ENCODE measurements around the gene TMC3.

TMC3 gene

DNA sequence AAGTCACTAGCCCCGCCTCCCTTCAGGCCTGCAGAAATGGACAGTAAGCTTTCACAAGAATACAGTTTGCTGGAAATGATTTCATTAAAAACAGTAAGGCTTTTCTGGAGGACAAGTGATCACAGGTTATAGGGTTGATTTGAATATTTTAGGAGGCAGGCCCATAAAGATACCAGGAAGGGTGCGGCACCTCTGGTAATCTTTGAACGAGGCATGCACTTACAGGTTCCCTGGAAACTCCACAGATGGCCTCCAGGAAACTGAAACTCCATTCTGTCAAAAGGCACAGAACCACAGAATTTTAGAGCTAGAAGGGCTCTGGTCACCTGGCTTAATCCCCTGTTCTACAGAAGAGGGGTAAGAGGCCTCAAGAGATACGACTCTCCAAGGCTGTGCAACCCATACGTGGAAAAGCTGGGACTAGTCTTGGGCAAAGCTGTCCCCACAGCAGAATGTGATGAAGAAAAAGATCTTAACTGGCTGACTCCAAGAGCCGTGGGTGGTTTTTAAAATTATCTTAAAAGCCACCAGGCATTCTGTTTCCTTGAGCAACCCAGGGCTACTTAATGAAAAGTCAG is 51.2 kb downstream of the TMC3 start:
- no peak for DNase-seq (ENCODE audit: low read depth in 2 of 2)

DNA sequence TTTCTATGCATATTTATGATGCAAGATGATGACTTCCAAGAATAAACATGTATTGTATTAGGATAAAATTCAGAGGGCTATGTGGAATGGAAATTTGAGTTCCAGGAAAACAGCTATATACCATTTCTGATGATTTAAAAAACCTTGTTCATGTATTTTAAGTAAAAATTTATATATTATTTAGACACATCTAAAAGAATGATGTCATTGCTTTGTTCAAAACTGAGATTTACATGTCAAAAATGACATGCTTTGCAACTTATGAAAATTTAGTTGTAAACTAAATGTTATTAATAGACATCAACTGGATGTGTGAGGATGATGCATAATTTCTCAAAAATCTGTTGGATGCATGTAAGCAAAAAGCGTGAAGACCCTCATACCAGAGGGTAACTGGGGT is 52.3 kb downstream of the TMC3 start:
- DNase-seq (ENCODE audit: low read depth in 2 of 2) = no peak

DNA sequence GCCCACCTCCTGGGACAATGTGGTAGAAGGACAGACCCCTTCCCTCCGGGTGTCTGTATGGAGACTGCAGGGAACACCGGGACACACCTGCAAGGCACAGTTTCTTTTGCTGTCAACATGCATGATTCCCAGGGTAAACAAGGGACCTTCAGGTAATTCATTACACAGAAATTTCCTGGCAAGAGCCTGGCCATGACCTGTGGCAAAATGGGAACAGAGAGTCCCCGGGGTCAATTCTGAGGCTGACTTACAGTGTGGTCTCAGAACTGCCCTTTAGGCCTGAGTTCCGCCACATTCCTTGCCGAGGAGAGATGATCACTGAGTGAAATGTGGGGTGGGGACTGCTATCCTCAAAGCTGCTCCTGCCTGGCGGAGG is 56.4 kb downstream of the TMC3 start:
- no peak for DNase-seq (ENCODE audit: low read depth in 2 of 2)

DNA sequence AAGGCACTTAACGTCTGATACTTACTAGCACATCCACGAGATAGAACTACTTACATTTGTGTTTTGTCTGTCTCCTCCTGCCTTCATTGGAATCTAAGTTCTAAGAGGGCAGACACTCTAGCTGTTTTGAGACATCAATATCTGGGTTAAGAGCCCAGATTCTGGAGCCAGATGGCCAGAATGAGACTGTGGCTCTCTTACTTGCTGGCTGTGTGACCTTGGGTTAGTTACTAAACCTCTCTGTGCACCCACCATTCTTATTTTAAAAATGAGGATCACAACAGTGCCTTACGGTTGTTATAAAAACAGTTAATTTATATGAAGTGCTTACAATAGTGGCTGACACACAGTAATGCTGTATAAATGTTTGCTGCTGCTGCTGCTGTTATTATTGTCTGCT is 57.7 kb downstream of the TMC3 start:
- DNase-seq (ENCODE audit: low read depth in 2 of 2) = no peak

DNA sequence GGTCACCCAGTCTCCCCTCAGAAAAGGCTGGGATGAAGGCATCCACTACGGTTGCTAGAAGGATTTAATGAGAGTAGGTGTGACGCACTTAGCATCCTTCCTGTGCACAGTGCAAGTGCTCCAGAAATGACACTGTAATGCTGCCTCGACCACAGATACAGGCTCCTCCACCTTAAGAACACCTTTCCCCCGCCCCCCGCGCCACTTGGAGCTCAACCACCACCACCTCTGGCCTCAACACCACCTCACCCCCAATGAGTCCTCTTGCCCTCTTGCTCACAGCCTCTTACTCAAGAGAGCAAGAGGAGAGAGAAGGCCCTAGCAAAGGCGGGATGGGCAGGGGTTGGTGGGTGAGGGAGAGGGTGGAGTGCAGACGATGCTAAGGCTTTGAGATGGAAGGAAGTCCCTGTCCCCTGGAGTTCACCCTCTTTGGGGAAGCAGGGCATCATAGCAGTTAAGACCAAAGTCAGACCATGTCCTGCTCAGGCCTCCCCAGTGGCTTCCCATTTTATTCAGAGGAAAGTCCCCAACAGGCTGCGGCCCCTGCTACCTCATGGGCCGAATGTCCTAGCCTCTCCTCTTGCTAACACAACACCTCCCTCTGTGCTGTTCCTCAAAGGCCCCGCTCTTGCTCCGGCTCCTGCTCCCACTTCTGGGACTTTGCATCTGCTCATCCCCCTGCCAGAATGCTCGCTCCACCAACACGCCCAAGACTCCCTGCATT is 58.4 kb downstream of the TMC3 start:
- DNase-seq (ENCODE audit: low read depth in 2 of 2) = no peak

DNA sequence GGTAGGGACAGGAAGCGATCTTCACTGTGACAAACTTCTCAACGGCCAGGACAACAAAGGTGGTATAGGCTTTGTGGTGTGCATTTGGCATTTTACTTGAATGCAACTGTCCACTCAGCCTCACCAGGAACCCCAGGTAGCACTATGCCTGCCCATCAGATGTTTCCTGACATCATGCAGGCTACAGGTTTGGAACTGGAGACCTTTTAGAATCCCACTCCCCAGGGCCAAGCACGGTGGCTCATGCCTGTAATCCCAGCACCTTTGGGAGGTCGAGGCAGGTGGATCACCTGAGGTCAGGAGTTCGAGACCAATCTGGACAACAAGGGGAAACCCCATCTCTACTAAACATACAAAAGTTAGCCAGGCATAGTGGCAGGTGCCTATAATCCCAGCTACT is 59.6 kb downstream of the TMC3 start:
- no peak for DNase-seq (ENCODE audit: low read depth in 2 of 2)

DNA sequence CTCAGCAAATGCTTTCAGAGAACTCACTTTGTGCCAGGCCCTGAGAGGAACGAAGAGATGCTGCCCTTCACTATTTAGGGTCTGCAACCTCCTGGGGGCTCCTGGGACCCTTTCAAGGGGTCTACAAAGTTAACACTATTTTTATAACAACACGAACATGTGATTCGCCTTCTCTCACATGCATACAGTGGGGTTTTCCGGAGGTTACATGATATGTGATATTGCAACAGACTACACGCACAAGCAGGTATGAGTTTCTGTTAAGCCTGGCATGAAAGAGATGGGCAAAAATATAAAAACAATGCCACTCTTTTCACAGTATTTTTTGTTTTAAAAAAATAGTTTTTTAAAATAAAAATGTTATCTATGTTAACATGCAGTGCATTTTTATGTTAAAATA is 60.3 kb downstream of the TMC3 start:
- DNase-seq (ENCODE audit: low read depth in 2 of 2) = no peak

DNA sequence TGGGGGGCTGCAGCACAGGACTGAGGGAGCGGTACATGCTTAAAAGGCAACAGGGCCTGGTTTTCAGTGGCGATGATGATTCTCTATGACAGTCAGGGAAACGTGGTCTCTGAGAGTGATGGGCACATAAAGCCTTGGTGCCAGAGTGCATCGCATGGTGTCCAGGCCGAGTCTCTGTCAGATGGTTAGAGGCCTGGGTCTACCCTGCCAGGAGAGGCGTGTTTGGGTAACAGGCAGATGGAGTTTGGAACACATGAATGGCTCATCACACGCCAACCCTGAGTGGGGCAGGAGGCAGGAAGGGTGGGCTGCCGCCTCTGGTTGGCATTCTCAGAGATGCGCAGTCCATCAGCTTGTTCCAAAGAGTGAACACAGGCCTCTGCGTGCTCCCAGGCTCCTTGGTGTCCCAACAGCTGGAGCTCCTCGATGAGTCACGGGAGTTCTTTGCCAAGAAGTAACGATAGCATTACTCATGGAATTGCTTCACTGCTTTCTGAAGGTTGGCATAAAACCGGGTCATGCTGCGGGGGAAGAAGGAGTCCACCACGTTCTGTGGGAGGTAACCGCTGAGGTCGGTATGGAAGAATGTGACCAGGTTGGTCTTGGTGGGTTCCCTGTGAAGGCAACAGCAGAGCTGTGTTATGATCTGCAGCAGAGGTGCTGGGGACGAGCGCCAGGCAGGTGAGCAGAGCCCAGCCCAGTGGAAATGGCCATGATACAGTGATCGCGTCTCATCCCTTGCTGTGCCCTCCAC is 61.0 kb downstream of the TMC3 start:
- DNase-seq (ENCODE audit: low read depth in 2 of 2) = no peak

DNA sequence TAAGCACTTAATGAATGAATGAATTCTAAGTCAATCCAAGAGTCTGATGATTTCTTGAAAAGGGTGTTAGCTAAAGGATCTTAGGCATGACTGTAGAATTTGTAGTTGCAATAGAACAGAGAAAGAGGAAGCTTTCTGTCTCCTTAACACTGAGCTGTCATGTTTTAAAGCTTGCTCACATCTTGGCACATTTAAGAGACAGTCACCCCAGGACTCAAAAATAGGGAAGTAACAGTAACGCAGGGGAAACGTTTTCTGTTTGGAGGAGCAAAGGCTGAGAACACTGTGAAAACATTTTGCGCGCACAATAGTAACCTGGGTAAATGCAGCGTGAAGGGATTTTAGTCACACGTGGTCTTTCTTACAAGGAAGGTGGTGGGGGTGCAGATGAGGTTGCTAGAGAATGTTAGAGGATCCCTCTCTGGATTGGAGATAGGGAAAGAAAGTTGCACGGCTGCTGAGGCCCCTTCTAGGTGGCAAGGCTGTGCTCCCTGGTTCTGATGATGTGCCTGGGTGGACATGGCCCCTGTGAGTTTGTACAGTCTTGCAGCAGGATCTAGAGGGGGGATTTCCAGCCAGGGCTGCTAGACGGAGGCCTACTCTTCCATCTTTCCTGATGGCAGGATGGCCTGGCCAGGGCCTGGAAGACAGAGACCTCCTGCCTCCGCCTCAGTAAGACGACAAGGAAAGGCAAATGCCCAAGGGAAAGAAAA is 62.1 kb downstream of the TMC3 start:
- no peak for DNase-seq (ENCODE audit: low read depth in 2 of 2)

DNA sequence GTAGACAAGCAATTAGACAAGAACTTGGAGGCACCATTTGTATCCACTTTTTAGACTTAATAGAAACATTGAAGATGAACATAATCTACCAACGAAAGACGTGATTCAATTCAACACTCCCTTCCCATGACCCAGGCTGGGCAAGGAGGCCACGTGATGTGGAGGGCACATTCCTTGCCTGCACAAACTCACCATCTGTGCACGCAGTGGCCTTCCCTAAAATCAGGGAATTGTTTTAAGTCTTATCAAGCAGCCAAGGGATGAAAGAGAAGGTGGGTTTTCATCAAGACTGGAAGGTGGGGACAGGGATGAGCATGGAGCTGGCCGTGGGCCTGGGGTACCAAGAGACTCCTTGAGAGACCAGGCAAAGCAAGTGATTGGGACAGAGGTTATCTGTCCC is 63.5 kb downstream of the TMC3 start:
- no peak for DNase-seq (ENCODE audit: low read depth in 2 of 2)

DNA sequence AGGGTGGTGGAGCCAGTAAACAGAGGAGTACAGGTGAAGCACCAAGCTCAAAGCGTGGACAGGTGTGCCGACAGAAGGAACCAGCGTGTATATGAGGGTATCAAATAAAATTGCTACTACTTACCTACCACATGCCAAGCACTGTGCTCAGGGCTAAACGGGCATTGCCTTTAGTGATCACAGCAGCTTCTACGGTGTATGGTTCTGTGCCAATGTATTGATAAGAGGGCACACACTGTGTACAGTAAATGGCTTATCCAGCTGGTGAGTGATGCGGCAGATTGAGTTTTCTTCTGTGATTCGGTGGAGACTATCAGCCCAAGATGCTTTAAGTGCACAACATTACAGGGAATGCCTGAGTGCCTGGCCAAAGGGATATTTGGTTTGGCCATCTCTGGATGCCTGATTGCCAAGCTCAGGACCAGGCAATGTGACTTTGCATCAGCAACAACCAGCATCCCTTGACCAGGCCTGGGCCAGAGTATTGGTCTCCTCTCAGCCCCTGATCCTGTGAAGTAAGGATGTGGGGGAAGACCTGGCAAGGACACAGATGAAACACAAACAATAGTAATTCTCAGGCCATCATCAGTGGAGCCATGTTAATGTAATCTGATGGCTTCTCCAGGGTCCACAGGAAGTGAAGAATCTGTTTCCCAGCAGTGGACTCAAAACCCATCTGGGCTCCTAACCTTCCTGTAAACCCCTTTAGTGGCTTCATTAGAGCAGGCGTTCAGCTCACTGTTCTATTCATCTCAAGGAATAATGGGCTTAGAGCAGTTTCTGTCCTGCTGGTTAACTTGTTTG is 64.2 kb downstream of the TMC3 start:
- DNase-seq (ENCODE audit: low read depth in 2 of 2) = no peak

DNA sequence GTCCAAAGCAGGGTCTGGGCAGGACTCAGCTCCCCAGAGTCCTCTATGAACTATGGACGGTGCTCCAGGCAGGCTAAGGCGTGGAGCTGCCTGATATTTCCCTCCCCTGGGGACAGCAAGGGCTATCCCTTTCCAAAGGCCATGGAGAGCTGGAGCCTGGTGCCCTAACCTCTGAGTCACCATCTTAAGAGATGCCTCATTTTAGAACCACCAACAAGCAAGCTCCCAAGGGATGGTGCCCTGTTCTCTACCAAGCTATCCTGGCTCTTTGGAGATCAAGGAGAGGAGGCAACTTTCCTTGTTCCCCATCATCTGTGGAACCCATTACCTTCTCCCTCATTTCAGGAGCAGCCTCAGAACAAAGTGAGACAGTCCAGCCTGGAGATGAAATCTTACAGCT is 65.8 kb downstream of the TMC3 start:
- no peak for DNase-seq (ENCODE audit: low read depth in 2 of 2)

DNA sequence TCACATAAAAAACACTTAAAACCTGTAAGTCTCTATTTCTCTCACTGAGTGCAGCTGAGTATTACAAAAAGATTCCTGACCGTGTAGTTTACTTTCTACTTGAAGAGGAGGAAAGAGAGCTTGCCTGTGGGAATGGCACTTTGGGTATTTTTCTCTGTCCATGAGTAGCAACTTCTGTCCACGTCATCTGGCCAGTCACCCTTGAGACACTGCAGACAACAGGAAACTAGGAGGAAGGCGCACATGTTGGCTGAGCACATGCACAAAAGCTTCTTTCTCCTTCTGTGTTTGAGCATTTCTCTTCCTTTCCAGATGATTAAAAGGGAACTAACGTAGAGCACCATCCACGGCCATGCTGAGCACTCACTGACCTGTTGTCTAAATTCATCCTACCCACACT is 69.8 kb downstream of the TMC3 start:
- DNase-seq (ENCODE audit: low read depth in 2 of 2) = no peak

DNA sequence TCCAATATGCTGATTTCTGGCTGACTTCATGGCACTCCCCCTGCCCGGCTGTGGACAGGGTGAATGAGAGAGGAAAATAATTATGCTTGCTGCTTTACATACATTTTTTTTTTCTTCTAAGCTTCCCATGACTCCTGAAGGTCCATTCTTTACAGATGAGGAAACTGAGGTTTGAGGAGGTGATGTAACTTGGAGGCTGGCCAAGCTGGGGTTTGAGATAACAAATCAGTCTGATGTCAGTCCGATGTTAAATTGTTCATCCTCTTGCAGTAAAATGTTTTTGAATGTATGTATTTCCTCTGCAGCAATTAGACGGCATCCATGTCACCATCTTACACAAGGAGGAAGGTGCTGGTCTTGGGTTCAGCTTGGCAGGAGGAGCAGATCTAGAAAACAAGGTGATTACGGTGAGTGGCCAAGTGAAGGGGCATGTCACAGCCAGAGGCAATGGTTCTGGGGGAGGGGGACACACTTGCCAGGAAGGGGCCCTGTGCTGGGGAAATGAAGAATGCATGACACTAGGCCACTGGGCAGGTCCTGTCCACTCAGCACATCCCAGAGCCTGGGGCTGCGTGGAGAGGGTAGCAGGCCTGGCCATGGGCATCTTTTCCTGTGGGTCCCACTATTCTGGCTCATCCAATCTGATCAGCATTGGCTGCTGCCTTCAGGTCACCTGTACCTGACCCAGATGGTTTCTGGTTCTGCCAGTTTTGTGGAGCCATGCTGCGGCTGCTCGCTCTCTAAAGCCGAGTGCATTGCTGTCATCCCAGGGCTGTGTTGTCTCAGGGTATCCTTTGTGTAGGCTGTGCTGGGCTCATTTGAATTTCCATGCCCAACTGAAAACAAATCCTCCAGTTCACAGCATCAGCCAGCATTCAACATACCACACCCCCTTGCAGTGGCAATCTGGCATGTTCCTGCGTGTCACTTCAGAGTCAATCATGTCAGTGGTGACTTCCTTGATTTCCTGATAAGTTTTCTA is 70.5 kb downstream of the TMC3 start:
- DNase-seq (ENCODE audit: low read depth in 2 of 2) = no peak

DNA sequence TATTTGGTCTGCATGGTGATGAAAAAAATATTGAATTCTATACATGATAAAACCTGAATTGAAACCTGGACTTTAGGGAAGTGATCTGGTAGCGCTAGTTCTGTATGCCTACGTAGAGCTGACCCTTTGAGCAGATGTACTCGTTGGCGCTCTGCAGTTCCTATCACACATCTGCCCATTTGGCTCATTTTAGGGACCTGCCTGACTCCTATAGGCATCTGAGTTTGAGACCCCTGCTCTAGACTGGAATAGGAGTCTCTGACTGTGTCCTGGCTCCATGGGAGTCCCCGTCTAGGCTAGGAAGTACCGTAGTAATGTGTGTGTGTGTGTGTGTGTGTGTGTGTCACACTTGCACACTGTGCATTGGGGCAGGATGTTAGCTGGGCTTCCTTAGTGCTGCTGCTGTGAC is 71.3 kb downstream of the TMC3 start:
- no peak for DNase-seq (ENCODE audit: low read depth in 2 of 2)

DNA sequence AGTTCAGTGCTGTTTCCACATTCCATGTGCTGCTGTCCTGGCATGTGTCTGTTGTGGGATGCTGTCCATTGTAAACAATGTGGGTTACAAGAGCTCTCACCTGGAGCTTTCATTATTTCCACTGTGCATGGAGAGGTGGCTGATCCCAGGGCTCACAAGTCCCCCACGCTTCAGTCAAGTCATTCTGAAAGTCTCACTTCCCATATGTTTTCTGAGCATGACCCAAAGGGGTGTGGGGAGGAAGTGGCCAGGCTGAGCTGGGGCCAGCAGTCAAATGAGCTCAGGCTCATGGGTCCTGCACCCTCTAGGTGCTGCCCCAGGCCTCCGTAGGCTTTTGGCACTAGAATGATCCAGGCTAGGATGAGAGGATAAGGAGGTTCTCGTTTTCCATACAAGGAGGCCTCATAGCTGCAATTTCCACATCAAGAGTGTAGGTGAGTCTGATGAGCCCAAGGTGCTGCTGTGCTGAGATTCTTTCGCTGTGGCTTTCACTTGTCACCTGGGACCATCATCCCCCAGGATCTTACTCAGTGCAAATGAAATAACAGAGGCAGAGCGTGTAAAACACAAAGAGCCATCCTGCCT is 72.1 kb downstream of the TMC3 start:
- DNase-seq (ENCODE audit: low read depth in 2 of 2) = peak in 1 of 2 experiments; percentile 42

DNA sequence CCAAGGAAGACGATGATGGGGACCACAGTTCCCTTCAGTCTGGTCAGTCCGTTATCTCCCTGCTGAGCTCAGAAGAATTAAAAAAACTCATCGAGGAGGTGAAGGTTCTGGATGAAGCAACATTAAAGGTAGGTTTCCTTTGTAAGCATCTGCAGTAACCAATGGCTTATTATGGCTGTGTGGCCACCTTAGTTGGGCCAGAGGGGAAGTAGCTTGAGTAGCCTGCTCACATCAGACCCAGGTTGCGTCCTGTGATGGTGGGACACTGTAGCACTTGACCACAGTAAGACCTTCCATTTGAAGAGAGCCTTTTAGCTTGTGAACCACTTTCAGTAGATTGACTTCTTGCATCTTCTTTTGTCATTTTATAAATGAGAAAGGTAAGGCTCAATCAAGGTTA is 72.6 kb downstream of the TMC3 start:
- no peak for DNase-seq (ENCODE audit: low read depth in 2 of 2)

DNA sequence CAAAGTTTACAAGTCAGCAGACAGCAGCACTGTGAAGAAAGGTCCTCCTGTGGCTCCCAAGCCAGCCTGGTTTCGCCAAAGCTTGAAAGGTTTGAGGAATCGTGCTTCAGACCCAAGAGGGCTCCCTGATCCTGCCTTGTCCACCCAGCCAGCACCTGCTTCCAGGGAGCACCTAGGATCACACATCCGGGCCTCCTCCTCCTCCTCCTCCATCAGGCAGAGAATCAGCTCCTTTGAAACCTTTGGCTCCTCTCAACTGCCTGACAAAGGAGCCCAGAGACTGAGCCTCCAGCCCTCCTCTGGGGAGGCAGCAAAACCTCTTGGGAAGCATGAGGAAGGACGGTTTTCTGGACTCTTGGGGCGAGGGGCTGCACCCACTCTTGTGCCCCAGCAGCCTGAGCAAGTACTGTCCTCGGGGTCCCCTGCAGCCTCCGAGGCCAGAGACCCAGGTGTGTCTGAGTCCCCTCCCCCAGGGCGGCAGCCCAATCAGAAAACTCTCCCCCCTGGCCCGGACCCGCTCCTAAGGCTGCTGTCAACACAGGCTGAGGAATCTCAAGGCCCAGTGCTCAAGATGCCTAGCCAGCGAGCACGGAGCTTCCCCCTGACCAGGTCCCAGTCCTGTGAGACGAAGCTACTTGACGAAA is 74.3 kb downstream of the TMC3 start:
- DNase-seq (ENCODE audit: low read depth in 2 of 2) = no peak

DNA sequence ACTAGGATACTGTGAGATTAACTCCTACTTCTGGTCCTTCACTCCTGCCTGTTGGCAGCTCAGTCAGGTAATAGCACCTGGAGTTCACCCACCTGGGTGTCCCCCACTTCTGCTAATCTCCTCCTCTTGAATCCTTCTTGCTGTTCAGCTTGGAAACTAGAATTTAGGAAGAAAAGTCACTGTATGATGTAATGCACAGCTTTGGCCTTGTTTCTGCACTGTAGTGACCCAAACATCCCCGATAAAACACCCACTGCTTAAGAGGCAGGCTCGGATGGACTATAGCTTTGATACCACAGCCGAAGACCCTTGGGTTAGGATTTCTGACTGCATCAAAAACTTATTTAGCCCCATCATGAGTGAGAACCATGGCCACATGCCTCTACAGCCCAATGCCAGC is 74.9 kb downstream of the TMC3 start:
- no peak for DNase-seq (ENCODE audit: low read depth in 2 of 2)

DNA sequence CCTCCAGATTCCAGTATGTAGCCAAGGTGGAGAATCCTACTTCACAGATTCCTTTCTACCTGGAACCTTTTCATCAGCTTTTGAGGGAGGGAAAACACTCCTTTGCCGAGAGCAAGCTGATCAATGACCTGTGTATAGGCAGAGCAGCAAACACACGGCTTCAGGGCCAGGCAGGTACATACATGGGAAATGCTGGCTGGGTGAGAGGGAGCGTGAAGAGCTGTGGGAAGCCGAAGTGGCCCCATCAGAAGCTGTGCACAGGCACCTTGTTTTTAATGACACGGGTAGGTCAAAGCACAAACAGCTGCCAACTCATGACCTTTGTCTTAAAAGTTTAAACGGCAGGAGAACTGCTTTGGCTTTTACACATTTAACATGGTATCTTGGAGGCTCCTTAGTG is 75.4 kb downstream of the TMC3 start:
- no peak for DNase-seq (ENCODE audit: low read depth in 2 of 2)
